Measurements from ENCODE around the gene PLK2.

Gene PLK2

DNA sequence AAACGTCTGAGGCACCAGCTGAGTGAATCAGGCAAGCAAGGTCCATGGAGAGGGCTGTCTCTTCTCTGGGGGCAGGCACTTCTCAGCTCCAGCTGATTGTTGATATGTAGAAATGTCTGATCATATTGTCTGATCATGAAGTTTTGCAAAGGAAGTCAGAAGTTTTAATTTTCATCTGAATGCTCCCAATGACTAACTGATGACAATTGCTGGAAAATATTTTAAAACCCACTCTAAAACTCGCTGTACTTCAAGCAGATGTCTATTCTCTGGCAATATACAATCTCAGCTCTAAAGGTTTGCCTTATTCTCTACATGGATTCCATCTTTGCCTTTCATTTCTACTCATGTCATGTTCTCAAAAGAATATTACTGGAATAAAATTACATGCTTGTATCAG lies 12.7 kb downstream of the PLK2 start:
- DNase-seq = no peak

DNA sequence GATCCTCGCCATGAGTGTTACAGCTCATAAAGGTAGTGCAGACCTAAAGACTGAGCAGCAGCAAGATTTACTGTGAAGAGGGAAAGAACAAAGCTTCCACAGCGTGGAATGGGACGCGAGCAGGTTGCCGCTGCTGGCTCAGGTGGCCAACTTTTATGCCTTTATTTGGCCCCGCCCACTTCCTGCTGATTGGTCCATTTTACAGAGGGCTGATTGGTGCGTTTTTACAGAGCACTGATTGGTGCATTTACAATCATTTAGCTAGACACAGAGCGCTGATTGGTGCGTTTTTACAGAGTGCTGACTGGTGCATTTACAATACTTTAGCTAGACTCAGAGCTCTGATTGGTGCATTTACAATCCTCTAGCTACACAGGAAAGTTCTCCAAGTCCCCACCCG lies 13.9 kb downstream of the PLK2 start:
- DNase-seq = no peak

DNA sequence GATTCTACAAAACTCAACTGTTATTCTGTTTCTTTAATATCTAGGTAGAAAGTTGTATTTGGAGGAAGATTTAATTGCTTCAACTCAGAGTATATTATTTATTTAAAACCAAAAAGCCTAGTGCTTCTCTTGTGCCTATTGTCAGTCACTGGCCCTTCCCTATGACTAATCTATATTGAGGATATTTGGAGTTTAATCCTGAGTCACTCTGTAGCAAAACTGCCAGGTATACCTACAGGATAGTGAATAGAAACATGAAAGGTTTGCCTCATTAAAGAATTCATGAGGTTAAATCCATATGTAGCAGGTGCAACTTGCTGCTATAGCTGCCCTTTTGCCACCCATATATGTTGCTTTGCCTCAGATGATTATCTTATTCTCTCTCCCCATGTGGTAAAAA lies 15.1 kb downstream of the PLK2 start:
- DNase-seq = no peak

DNA sequence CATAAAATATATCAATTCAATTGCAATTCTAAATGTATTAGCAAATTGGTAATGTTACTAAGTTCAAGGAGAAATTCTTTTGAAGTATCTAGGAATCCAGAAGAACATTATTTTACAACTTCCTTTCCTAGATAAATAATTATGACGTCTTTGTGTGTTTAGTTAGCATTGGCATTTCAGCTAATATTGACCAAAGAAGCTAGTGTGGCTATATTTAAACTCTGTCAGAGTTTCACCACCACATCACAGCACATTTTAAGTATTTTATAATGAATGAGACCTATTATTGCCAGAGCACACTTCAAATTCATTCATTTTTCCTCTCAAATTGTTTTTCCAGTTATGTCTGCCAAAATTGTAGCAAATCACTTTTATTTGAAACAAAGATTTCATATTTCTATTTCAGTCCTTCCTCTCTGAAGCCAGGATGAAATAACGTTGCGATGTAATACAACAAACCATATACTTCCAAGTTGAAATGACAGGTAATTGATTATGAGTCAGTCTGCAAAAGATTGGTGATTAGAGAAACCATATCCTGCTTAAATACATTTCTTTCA lies 18.9 kb downstream of the PLK2 start:
- DNase-seq = no peak

DNA sequence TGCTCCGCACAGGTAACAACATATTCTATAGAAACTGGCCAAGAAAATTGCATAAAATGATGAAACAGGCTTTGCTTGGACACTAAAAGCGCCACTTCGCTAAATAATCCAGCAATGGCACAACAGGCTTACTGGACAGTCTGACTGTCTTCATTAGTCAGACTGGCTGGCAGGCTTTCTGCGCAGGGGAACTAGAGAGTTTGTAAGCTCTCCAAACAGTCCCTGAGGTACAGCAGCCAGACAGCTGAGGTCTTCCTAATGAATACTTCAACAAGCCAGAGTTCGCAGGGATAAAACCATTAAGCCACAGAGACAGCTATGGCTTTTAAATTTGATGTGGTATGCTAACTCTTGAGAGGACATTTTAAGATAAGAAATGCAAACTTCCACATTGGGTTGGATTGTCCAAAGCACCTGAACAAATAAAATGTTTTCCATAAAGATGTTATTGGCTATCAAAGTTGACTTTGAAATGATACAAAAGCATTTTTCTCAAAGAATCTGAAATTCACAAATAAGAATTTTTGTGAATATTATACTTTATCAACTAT lies 20.7 kb downstream of the PLK2 start:
- no peak for DNase-seq

DNA sequence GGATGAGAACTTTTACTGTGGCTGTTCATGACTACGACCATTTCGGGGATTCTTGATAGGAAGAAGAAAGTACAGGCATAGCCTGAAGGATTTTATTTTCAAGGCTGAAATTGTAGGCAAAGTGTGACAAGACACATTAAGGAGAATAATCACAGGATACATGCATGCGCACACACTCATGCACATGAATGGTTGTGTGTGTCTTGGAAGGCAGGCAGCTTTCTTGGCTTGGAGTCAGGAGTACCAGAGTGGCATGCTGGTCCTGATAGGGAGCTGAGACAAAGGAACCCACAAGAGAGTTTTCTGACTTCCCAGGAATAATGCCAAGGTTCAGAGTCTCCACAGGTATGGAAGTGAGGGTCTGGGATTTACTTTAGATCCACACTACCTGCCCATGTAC lies 22.2 kb downstream of the PLK2 start:
- no peak for DNase-seq

DNA sequence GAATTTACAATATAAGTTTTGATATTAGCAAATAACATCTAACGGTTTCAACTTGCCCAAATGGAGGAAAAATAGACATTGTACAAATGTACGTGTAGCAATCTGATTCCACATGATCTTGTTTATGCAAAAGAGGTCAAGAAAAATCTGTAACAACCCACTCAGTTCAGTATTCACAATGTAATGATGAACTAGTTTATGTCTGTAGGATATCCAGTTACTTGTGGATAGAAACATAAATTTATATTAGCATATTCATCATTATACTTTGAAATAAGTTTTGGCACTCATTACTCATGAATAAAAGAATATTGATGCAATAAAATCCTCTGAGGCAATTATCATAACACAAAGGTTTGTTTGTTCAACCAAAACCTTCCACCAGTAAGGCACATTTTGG lies 28.1 kb downstream of the PLK2 start:
- DNase-seq = no peak

DNA sequence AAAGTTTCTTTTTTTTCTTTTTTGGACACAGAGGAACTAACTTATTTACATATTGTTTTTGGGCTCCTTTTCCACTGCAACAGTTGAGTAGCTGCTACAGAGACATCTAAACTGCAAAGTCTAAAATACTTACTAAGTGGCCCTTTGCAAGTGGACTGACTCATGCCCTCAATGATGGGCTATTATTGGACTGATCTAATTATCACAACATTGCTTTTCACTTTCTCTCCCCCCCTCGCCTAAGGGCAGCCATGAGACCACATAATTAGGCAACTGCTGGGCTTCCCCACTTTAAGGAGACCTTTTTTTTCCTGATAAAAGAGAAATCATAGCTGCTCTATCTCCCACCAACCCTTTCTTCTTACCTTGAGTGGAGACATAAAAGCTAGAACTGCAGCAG lies 47.0 kb downstream of the PLK2 start:
- no peak for DNase-seq

DNA sequence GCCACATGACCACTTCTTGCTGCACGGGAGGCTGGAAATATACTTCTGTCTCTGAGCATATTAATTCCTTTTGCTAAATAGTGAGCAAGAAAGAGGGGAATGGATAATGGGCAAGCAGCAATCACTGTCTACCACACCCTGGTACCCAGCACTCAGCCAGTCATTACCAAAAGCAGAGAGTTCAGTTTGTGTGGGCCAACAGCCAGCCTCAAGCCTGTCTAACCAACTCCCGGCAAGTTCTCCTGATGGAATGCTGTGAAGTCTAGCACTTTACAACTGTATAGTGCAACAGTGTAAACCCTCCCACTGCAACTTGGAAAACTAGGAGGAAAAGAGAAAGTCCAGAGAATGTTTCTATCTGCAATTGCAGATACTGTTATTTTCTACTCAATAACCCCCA lies 47.8 kb downstream of the PLK2 start:
- DNase-seq = no peak

DNA sequence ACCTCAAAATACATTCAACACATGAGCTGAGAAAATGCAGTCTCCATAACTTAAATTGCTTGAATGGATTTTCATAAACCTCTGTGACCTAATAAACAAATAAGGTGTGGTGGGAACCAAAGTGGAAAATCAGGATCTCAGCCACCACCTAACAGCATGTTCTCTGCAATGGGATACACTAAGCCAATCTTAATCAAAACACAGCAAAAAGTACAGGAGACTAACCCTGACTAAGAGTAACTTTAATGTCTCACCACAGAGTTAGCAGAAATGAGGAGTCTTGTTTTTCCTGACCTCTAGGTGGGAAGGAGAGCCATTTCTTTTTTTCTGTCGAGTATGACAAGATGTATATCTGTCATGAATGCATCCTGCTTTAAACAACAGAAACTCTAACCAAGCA lies 48.5 kb downstream of the PLK2 start:
- DNase-seq = no peak

DNA sequence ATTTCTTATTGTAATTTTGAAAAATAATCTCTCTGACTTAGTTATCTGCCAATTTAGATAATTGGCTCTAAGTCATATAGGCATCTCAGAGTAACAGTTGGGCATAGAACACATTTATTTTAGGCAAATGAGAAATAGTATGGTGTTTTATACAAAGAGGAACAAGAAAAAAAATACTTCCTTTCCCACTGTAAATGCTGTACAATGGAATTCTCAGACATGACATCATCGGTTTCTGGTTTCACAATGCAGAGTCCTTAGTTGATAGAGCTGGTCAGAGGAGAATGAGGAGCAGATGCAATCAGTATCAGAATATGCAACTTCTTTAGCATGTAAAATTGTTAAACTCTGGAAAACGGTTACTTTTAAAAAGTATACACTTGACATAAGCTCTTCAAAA lies 49.4 kb downstream of the PLK2 start:
- no peak for DNase-seq

DNA sequence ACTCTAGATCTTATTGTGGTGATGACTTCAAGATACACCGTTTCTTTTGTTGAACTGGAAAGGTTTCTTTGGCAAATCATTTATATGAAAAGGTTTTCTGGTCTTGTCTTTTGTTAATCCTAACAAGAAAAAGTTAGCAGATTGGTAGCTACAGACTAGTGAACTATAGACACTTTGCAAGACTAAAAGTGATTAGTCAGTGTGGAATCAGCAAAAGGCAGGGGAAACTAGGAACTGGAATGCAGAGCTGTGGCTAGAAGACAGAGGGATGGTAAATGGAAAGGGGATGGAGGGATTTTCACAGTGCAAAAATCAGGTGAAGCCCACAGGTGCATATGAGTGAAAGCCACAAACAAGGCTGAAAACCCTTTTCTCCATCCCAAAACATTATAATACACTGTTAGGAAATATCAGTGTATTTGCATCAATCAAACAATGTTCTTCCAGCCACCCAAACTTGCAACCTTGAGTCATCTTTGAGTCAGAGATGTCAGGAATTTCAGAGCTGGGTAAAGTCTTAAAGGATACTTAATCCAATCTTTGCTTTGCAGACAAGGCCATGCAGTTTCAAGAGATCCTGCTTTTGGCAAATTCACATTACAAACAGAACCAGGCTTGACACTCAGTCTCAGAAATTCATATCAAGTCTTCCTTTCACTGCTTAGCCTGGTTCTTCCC lies 52.7 kb downstream of the PLK2 start:
- DNase-seq = no peak

DNA sequence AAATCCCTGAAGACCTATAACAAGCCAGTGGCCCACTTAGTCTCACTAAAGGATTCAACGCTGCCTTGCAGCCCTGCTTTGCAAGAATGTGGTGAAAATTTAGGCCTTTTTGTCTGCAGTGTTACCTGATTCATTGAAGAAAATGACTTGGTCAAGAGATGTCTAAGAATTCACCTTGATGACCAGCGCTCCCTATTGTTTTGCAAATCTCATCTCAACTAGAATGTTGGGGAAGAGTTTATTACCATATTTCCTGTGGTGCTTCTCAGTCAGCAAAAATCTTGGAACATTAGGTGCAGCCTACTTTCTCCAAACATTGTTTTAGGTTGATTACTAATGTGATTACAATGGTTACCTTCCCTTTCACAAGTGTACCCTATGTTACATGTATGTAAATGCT lies 53.5 kb downstream of the PLK2 start:
- DNase-seq = no peak

DNA sequence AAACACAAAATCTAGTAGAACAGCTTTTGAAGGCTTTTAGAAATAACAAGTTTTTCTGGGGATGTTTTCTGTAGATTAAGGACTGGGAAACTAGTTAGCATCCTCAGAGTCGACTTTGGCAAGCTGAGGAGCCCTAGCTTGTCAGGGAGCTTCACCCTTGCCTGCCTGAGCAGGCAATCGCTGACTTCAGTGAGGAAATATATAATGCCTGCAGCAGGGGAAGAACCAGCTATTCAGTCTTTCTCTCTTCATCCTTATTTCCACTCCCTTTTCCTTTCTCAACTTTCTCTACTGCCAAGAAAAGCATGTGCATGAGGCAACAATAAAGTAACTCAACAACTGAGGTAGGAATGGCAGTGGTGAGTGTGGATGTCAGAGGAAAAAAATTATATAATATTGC lies 54.7 kb downstream of the PLK2 start:
- DNase-seq = no peak

DNA sequence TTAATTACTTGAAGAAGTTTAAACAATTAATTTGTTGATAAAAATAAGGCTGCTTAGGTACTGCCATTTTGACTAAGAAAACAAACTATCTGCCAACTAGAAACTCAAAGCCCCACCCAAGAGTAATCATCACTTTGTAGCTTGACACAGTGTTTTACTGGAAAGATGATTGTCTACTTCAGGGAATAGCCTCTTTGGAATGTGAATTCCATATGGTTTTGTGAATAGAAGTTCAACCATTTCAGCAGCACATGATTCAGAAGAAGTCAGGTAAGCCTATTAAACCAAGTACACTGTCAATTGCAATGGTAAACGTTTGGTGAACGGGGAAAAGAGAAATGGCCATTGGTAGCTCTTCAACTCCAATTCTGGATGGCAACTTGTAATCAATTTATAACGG lies 55.2 kb downstream of the PLK2 start:
- no peak for DNase-seq
